Measurements from ENCODE around the gene SPTLC2.
"Not testable (repeated sequence)": the region's sequence is repeated elsewhere in the genome, so short reads cannot be mapped to it uniquely, and the experiment has no call there.

SPTLC2 gene

DNA sequence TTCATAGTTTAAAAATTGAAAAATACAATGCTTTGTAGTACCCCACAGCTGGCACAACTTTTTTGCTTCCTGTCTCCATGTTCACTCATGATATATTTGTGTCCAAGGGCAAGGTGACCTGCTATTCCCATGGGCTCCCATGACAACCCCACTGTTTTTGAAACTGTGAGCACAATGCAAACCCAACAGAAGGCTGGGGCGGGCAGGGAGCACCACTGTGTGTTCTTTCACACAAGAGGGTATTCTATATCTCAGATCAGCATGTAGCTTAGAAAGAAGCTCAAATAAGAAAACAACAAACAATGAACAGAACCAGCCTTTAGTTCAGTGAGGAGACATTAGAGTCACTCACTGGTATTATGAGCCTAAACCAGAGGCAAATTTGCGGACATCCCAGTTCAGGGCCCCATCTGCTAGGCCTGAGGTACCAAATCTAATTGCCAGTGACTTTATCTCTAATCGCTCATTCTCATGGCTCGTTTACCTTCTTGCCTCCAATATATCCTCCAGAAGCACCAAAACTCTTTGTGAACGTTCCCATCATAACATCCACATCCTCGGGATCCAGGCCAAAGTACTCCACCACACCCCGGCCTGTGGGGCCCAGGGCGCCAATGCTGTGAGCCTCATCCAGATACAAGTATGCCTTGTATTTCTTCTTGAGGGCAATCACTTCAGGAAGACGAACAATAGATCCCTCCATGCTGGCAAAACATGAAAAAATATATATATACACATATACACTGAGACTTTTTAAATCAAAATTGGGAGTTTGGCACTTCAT lies 61.4 kb downstream of the SPTLC2 start:
- no peak overlapping the region for H3K27ac ChIP-seq
- H3K9me3 ChIP-seq, result no peaks in the 10 kb centered on the region
- H3K4me1 ChIP-seq, result no peaks in the 10 kb centered on the region
- DNase-seq, result no peak
- no peaks in the 10 kb centered on the region for H3K27me3 ChIP-seq
- intact Hi-C loops (cut with DNase I; ENCODE audit: low total_unique reads), result loop anchor here (5.0 kb wide), 1 partner anchor 98 kb away; the partner anchor contains the start of genes AHSA1 and VIPAS39
- TF ChIP-seq, protein P1, sequence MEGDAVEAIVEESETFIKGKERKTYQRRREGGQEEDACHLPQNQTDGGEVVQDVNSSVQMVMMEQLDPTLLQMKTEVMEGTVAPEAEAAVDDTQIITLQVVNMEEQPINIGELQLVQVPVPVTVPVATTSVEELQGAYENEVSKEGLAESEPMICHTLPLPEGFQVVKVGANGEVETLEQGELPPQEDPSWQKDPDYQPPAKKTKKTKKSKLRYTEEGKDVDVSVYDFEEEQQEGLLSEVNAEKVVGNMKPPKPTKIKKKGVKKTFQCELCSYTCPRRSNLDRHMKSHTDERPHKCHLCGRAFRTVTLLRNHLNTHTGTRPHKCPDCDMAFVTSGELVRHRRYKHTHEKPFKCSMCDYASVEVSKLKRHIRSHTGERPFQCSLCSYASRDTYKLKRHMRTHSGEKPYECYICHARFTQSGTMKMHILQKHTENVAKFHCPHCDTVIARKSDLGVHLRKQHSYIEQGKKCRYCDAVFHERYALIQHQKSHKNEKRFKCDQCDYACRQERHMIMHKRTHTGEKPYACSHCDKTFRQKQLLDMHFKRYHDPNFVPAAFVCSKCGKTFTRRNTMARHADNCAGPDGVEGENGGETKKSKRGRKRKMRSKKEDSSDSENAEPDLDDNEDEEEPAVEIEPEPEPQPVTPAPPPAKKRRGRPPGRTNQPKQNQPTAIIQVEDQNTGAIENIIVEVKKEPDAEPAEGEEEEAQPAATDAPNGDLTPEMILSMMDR (IDR thresholded peaks at IDR 0.05), result no peak
- H3K36me3 ChIP-seq, result peaks cover 20 to 69% (median 43%) of the 10 kb centered on the region in 3 donors
- H3K4me3 ChIP-seq, result no peak overlapping the region

DNA sequence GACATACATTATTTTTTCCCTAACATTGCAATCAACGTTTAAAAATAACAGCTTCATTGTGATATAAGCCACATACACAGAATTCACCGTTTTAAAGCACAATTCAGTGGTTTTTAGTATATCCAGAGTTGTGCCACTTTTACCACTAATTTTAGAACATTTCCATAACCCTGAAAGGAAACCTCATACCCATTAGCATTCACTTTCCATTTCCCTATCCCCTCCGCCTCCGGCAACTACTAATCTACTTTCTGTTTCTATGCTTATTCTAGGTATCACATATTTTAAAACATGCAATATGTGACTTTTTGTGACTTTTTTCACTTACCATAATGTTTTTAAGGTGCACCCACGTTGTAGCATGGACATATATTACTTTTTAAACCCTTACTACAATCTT lies 62.2 kb downstream of the SPTLC2 start:
- TF ChIP-seq, protein P1 (IDR thresholded peaks at IDR 0.05), result no peak
- H3K4me3 ChIP-seq, result no peak overlapping the region
- no peak for DNase-seq
- no peak overlapping the region for H3K27ac ChIP-seq
- H3K4me1 ChIP-seq, result no peaks in the 10 kb centered on the region
- no peaks in the 10 kb centered on the region for H3K27me3 ChIP-seq
- H3K36me3 ChIP-seq, result peaks cover 23 to 72% (median 51%) of the 10 kb centered on the region in 3 donors
- H3K9me3 ChIP-seq, result no peaks in the 10 kb centered on the region
- intact Hi-C loops (cut with DNase I; ENCODE audit: low total_unique reads), result no loop called here

DNA sequence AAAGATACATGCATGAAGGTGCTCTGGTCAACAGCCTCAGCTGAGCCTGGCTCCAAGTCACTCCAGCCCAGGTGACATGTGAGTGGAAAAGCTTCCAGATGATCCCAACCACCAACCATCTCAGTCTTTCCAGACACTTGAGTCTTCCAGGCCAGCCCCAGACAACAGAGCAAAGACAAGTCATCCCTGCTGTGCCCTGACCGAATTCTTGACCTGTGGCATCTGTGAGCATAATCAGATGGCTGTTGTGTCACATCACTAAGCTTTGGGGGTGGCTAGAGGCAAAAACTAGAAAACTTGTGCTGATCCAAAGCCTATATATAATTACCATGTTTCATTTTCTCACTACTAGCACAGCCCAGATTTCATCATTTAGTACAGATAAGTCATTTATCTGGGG lies 67.0 kb downstream of the SPTLC2 start:
- intact Hi-C loops (cut with DNase I; ENCODE audit: low total_unique reads), result no loop called here
- Histone ChIP-seq H3K27ac (no peak overlapping the region), H3K4me3 (no peak overlapping the region), H3K27me3 (no peaks in the 10 kb centered on the region), H3K4me1 (no peaks in the 10 kb centered on the region), H3K9me3 (no peaks in the 10 kb centered on the region), H3K36me3 (peaks cover 26 to 50% (median 44%) of the 10 kb centered on the region in 3 donors)
- no peak for DNase-seq
- TF ChIP-seq, protein P1 (IDR thresholded peaks at IDR 0.05), result no peak

DNA sequence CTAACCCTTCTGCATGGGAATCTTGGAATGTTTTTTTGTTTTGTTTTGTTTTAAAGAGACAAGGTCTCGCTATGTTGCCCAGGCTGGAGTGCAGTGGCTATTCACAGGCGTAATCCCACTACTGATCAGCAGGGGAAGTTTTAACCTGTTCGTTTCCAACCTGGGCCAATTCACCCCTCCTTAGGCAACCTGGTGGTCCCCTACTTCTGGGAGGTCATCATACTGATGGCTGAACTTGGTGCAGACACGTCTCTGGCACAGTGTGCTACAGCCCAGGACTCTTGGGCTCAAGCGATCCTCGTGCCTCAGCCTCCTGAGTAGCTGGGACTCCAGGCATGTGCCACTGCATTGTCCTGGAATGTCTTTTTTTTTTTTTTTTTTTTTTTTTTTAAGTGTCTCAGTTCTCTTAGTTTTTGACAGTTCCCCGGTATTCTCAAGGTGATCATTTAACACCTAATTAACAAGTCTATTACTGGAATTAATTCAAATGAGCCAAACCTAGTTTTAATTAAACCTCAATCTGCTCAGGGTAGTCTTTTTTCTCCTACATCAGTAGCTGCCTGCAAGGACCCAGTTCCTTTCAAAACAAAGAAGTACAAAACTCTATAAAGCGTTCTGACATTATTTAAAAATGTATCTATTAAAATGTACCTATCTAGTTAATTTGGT lies 68.8 kb downstream of the SPTLC2 start:
- TF ChIP-seq, protein P1 (IDR thresholded peaks at IDR 0.05), result no peak
- Histone ChIP-seq H3K27ac (no peak overlapping the region), H3K36me3 (peaks cover 26 to 48% (median 45%) of the 10 kb centered on the region in 3 donors), H3K9me3 (no peaks in the 10 kb centered on the region), H3K27me3 (no peaks in the 10 kb centered on the region), H3K4me3 (no peak overlapping the region), H3K4me1 (peaks cover 0 to 15% (median 12%) of the 10 kb centered on the region in 4 donors)
- no peak for DNase-seq
- intact Hi-C loops (cut with DNase I; ENCODE audit: low total_unique reads), result no loop called here

DNA sequence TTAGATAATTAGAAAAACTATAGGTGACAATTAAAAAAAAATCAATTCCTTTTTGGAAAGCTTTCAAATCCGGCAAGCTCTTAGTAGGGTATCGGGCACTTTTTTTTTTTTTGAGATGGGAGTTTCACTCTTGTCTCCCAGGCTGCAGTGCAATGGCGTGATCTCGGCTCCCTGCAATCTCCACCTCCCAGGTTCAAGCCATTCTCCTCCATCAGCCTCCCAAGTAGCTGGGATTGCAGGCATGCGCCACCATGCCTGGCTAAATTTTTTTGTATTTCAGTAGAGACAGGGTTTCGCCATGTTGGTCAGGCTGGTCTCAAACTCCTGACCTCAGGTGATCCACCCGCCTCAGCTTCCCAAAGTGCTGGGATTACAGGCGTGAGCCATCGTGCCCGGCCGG lies 71.3 kb downstream of the SPTLC2 start:
- intact Hi-C loops (cut with DNase I; ENCODE audit: low total_unique reads); DNase-seq; H3K9me3 ChIP-seq; H3K27ac ChIP-seq; H3K4me3 ChIP-seq; H3K27me3 ChIP-seq: not testable (repeated sequence)
- peaks cover 16 to 28% (median 28%) of the 10 kb centered on the region in 3 donors for H3K36me3 ChIP-seq
- H3K4me1 ChIP-seq, result peaks cover 0 to 24% (median 18%) of the 10 kb centered on the region in 4 donors

DNA sequence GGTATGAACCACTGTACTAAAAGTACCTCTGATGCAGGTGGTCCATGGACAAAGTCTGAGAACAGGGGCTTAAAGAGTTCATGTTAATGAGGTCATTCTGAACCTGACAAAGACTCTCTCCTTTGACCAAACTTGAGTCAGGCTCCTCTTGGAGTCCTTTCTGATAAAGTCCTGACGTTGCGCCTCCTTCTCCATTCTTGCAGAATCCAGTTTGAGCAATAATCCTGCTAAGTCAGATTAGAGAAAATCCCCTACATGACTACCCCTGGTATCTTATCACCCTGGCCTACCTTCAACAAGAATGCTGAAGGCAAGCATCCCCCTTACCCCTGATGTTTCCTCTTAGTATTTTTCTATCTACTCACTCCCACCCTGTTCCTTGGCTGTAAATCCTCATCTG lies 71.9 kb downstream of the SPTLC2 start:
- Histone ChIP-seq H3K9me3 (no peaks in the 10 kb centered on the region), H3K27ac (no peak overlapping the region), H3K4me3 (no peak overlapping the region), H3K36me3 (peaks cover 16 to 23% (median 22%) of the 10 kb centered on the region in 3 donors), H3K4me1 (peaks cover 0 to 24% (median 18%) of the 10 kb centered on the region in 4 donors), H3K27me3 (no peaks in the 10 kb centered on the region)
- TF ChIP-seq, protein P1 (IDR thresholded peaks at IDR 0.05), result no peak
- intact Hi-C loops (cut with DNase I; ENCODE audit: low total_unique reads), result no loop called here
- DNase-seq, result no peak
